H9 (cell line): ENCODE data around the gene ZNF292. TPM values are rescaled to one million over a fixed set of nuclear protein-coding genes. Genes with fewer than 3 reads are reported as not detected.

Experiments used
- DNase-seq: peaks from one replicate; pipeline ENCODE4 v3.0.0-alpha.2; 2017
- H2AFZ ChIP-seq: one replicate; pipeline ENCODE4 v1.6.1; 2013; ENCODE audit warnings: mild to moderate bottlenecking, low read length, control low read depth, moderate library complexity
- H2AK5ac ChIP-seq: 2 replicates; pipeline ENCODE4 v1.6.1; 2013; ENCODE audit warnings: low read length, control low read depth, mixed read lengths; ENCODE audit not compliant: insufficient read length
- H2BK120ac ChIP-seq: one replicate; pipeline ENCODE4 v1.6.1; 2013; ENCODE audit warnings: low read depth, mild to moderate bottlenecking, low read length, control low read depth, inconsistent platforms; ENCODE audit not compliant: poor library complexity, severe bottlenecking
- H2BK12ac ChIP-seq: 2 replicates; pipeline ENCODE4 v1.6.1; 2013; ENCODE audit warnings: low read length, control low read depth, mixed read lengths, low read depth; ENCODE audit not compliant: insufficient read length
- H2BK15ac ChIP-seq: 2 replicates; pipeline ENCODE4 v1.6.1; 2013; ENCODE audit warnings: low read depth, low read length, control low read depth
- H2BK20ac ChIP-seq: one replicate; pipeline ENCODE4 v1.6.1; 2013; ENCODE audit warnings: low read depth, mild to moderate bottlenecking, low read length, control low read depth, inconsistent platforms; ENCODE audit not compliant: poor library complexity, severe bottlenecking
- H2BK5ac ChIP-seq: 2 replicates; pipeline ENCODE4 v1.6.1; 2013; ENCODE audit warnings: low read length, control low read depth, mixed read lengths; ENCODE audit not compliant: insufficient read length
- H3K14ac ChIP-seq: 2 replicates; pipeline ENCODE4 v1.6.1; 2013; ENCODE audit warnings: low read length, control low read depth; ENCODE audit not compliant: insufficient read depth
- H3K18ac ChIP-seq: 2 replicates; pipeline ENCODE4 v1.6.1; 2013; ENCODE audit warnings: low read depth, mild to moderate bottlenecking, mixed read lengths, low read length, control low read depth; ENCODE audit not compliant: insufficient read length
- H3K23ac ChIP-seq: 2 replicates; pipeline ENCODE4 v1.6.1; 2013; ENCODE audit warnings: low read length, control low read depth, mixed read lengths, low read depth; ENCODE audit not compliant: insufficient read length
- H3K23me2 ChIP-seq: 2 replicates; pipeline ENCODE4 v1.6.1; 2013; ENCODE audit warnings: low read depth, mild to moderate bottlenecking, mixed read lengths, low read length, control low read depth; ENCODE audit not compliant: insufficient read length, poor library complexity, severe bottlenecking
- H3K27ac ChIP-seq: 2 replicates; pipeline ENCODE4 v1.5.1; 2013; ENCODE audit warnings: low read length, control low read depth, mixed read lengths, low read depth; ENCODE audit not compliant: insufficient read length
- H3K27me3 ChIP-seq: 2 replicates; pipeline ENCODE4 v1.6.1; 2013; ENCODE audit warnings: low read length, control low read depth, inconsistent platforms; ENCODE audit not compliant: insufficient read depth
- H3K4ac ChIP-seq: 2 replicates; pipeline ENCODE4 v1.6.1; 2013; ENCODE audit warnings: low read depth, mild to moderate bottlenecking, control low read depth, inconsistent platforms, low read length, moderate library complexity
- H3K4me1 ChIP-seq: 2 replicates; pipeline ENCODE4 v1.6.1; 2013; ENCODE audit warnings: low read length, control low read depth, inconsistent platforms; ENCODE audit not compliant: insufficient read depth
- H3K4me2 ChIP-seq: 2 replicates; pipeline ENCODE4 v1.6.1; 2013; ENCODE audit warnings: low read length, control low read depth, mixed read lengths; ENCODE audit not compliant: insufficient read length, insufficient read depth
- H3K56ac ChIP-seq: 2 replicates; pipeline ENCODE4 v1.6.1; 2013; ENCODE audit warnings: low read depth, mild to moderate bottlenecking, mixed read lengths, low read length, control low read depth; ENCODE audit not compliant: insufficient read length
- H3K79me1 ChIP-seq: 2 replicates; pipeline ENCODE4 v1.6.1; 2013; ENCODE audit warnings: low read depth, mild to moderate bottlenecking, moderate library complexity, low read length, control low read depth, inconsistent platforms; ENCODE audit not compliant: insufficient read depth, poor library complexity, severe bottlenecking
- H3K79me2 ChIP-seq: 2 replicates; pipeline ENCODE4 v1.6.1; 2013; ENCODE audit warnings: low read length, control low read depth, inconsistent platforms; ENCODE audit not compliant: insufficient read depth
- H3K9ac ChIP-seq: 2 replicates; pipeline ENCODE4 v1.6.1; 2013; ENCODE audit warnings: low read length, control low read depth, mixed read lengths; ENCODE audit not compliant: insufficient read length; ENCODE audit errors: extremely low read depth
- H3K9me3 ChIP-seq: one replicate; pipeline ENCODE4 v1.6.1; 2013; ENCODE audit warnings: low read depth, low read length, inconsistent platforms; ENCODE audit not compliant: control insufficient read depth
- H3T11ph ChIP-seq: one replicate; pipeline ENCODE4 v1.6.1; 2013; ENCODE audit warnings: mild to moderate bottlenecking, low read length, control low read depth, inconsistent platforms
- H4K20me1 ChIP-seq: one replicate; pipeline ENCODE4 v1.6.1; 2013; ENCODE audit not compliant: control insufficient read depth, insufficient read length, insufficient read depth
- H4K5ac ChIP-seq: 2 replicates; pipeline ENCODE4 v1.6.1; 2013; ENCODE audit warnings: low read depth, mild to moderate bottlenecking, mixed read lengths, low read length, control low read depth; ENCODE audit not compliant: insufficient read length
- H4K8ac ChIP-seq: replicated peaks from 2 replicates; pipeline ENCODE4 v1.6.1; 2013; ENCODE audit warnings: low read length, control low read depth, mixed read lengths, low read depth; ENCODE audit not compliant: insufficient read length
- H4K91ac ChIP-seq: 2 replicates; pipeline ENCODE4 v1.6.1; 2013; ENCODE audit warnings: low read depth, mild to moderate bottlenecking, moderate library complexity, mixed read lengths, low read length, control low read depth; ENCODE audit not compliant: insufficient read length
- H3K27ac Mint-ChIP-seq, 3 experiments: 2 replicates in 2 of 3; 3 replicates in 1 of 3; pipeline ENCODE4 v1.8.0; 2020 to 2021; ENCODE audit warnings: mixed read lengths in 3 of 3, mild to moderate bottlenecking in 1 of 3, moderate library complexity in 1 of 3
- H3K27me3 Mint-ChIP-seq: 2 replicates; pipeline ENCODE4 v1.8.0; 2021; ENCODE audit warnings: low read depth, mild to moderate bottlenecking, moderate library complexity, mixed read lengths
- H3K36me3 Mint-ChIP-seq, 3 experiments: 2 replicates in 2 of 3; 3 replicates in 1 of 3; pipeline ENCODE4 v1.8.0; 2020 to 2021; ENCODE audit warnings: low read depth in 3 of 3, mixed read lengths in 3 of 3; ENCODE audit not compliant: insufficient read depth in 1 of 3
- H3K4me1 Mint-ChIP-seq, 2 experiments: 2 replicates each; pipeline ENCODE4 v1.8.0; 2020; ENCODE audit warnings: mixed read lengths in 2 of 2
- H3K4me3 Mint-ChIP-seq, 2 experiments: 2 replicates in 1 of 2; 3 replicates in 1 of 2; pipeline ENCODE4 v1.8.0; 2020 to 2021; ENCODE audit warnings: mild to moderate bottlenecking in 2 of 2, mixed read lengths in 2 of 2, moderate library complexity in 1 of 2
- H3K9me3 Mint-ChIP-seq, 2 experiments: 2 replicates in 1 of 2; 3 replicates in 1 of 2; pipeline ENCODE4 v1.8.0; 2020; ENCODE audit warnings: mild to moderate bottlenecking in 2 of 2, mixed read lengths in 2 of 2, moderate library complexity in 1 of 2
- WGBS: extraction: QIAGEN DNeasy Blood & Tissue Kit; methylation state at CpG from one replicate; pipeline ENCODE4 v1.1.7; 2013; ENCODE audit warnings: missing lambda C conversion rate, low lambda C conversion rate, mixed read lengths; ENCODE audit not compliant: insufficient read length; ENCODE audit errors: extremely low coverage; 5-methylcytosine and 5-hydroxymethylcytosine counted together
- total RNA-seq: library from RNA; stranded (reverse); gene quantifications from 2 replicates; pipeline ENCODE4 v1.2.1, GENCODE V29; 2021
- TF ChIP-seq, protein P1 (sequence below): fragments of 200-600 bp; sonication (generic); conservative IDR thresholded peaks from 3 replicates; pipeline ENCODE4 v1.8.0; 2021; ENCODE audit warnings: antibody characterized with exemption, mild to moderate bottlenecking

ZNF292 gene
- total RNA-seq, 1 experiment from 2014 or later, result 38.7 TPM

- Mint-ChIP-seq H3K9me3 (no peaks in the 10 kb centered on the region), H3K4me3 (no peak overlapping the region), H3K27ac (peak overlapping the region in 1 of 3 experiments; percentile 21; a peak in 1 of 7 replicates), H3K36me3 (peaks cover 1 to 8% (median 5%) of the 10 kb centered on the region in 3 experiments; a peak in 5 of 7 replicates), H3K4me1 (peaks cover 81 to 83% of the 10 kb centered on the region in 2 experiments), H3K27me3 (no peaks in the 10 kb centered on the region)
- TF ChIP-seq, protein P1, sequence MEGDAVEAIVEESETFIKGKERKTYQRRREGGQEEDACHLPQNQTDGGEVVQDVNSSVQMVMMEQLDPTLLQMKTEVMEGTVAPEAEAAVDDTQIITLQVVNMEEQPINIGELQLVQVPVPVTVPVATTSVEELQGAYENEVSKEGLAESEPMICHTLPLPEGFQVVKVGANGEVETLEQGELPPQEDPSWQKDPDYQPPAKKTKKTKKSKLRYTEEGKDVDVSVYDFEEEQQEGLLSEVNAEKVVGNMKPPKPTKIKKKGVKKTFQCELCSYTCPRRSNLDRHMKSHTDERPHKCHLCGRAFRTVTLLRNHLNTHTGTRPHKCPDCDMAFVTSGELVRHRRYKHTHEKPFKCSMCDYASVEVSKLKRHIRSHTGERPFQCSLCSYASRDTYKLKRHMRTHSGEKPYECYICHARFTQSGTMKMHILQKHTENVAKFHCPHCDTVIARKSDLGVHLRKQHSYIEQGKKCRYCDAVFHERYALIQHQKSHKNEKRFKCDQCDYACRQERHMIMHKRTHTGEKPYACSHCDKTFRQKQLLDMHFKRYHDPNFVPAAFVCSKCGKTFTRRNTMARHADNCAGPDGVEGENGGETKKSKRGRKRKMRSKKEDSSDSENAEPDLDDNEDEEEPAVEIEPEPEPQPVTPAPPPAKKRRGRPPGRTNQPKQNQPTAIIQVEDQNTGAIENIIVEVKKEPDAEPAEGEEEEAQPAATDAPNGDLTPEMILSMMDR, result no peak
- Histone ChIP-seq H3K4me2 (no peak overlapping the region), H2BK20ac (no peak overlapping the region), H3K9me3 (no peaks in the 10 kb centered on the region), H3K79me2 (peaks cover 14% of the 10 kb centered on the region; the same call in 1 of the 2 replicates), H3K18ac (no peak overlapping the region), H3K4me1 (peaks cover 15% of the 10 kb centered on the region), H2BK15ac (no peak overlapping the region), H3K23ac (no peak overlapping the region), H4K8ac (no peak overlapping the region), H2BK5ac (no peak overlapping the region), H4K91ac (no peak overlapping the region), H3K9ac (no peak overlapping the region), H3T11ph (no peak overlapping the region), H2AFZ (no peak overlapping the region), H3K27ac (no peak overlapping the region), H3K4ac (no peak overlapping the region), H3K79me1 (peaks cover 6% of the 10 kb centered on the region), H4K5ac (no peak overlapping the region), H3K23me2 (peaks cover 2% of the 10 kb centered on the region), H3K56ac (no peak overlapping the region), H3K14ac (no peak overlapping the region), H2BK120ac (no peak overlapping the region), H2AK5ac (no peak overlapping the region), H3K27me3 (no peaks in the 10 kb centered on the region), H4K20me1 (no peaks in the 10 kb centered on the region), H2BK12ac (no peak overlapping the region)
- no peak for DNase-seq
- WGBS, result no CpG with 5 or more reads among the region's 1 CpG
These were observed 55.6 kb downstream of the ZNF292 start for GRCh38 chr6:87210979-87211378.
